Liver (tissue), 9 donors: ENCODE data around the gene ANTXR1. TPM values are rescaled to one million over a fixed set of nuclear protein-coding genes. Genes with fewer than 3 reads are reported as not detected.

Experiments
- DNase-seq: peaks from one replicate; pipeline ENCODE4 v3.0.0-alpha.2; 2017; ENCODE audit warnings: low spot score
- H3K27ac ChIP-seq, 2 donors: one replicate each; pipeline ENCODE4 v1.7.0; 2013; ENCODE audit warnings: inconsistent platforms in 2 of 2, low read length in 2 of 2, control low read depth in 1 of 2, low read depth in 1 of 2, mild to moderate bottlenecking in 1 of 2
- H3K27me3 ChIP-seq, 4 donors: one replicate each; pipeline versions ENCODE4 v1.6.1 to v1.7.0; 2013; ENCODE audit warnings: low read length in 3 of 4, inconsistent platforms in 1 of 4, mild to moderate bottlenecking in 1 of 4, moderate library complexity in 1 of 4; ENCODE audit not compliant: control insufficient read depth in 4 of 4, insufficient read depth in 4 of 4
- H3K36me3 ChIP-seq, 4 donors: one replicate each; pipeline versions ENCODE4 v1.6.1 to v1.7.0; 2013; ENCODE audit warnings: low read length in 3 of 4, mild to moderate bottlenecking in 3 of 4, low read depth in 1 of 4, moderate library complexity in 1 of 4; ENCODE audit not compliant: control insufficient read depth in 4 of 4, insufficient read depth in 3 of 4
- H3K4me1 ChIP-seq, 4 donors: one replicate each; pipeline versions ENCODE4 v1.6.1 to v1.7.0; 2013; ENCODE audit warnings: low read length in 3 of 4, mild to moderate bottlenecking in 3 of 4, moderate library complexity in 1 of 4; ENCODE audit not compliant: control insufficient read depth in 4 of 4, insufficient read depth in 4 of 4
- H3K4me3 ChIP-seq, 3 donors: one replicate each; pipeline versions ENCODE4 v1.6.1 to v1.7.0; 2013; ENCODE audit warnings: low read length in 3 of 3, control low read depth in 1 of 3, low read depth in 1 of 3, mild to moderate bottlenecking in 1 of 3
- H3K9ac ChIP-seq, 2 donors: one replicate each; pipeline ENCODE4 v1.7.0; 2013; ENCODE audit warnings: low read length in 2 of 2, mild to moderate bottlenecking in 2 of 2, moderate library complexity in 2 of 2, control low read depth in 1 of 2, low read depth in 1 of 2
- H3K9me3 ChIP-seq, 4 donors: one replicate each; pipeline versions ENCODE4 v1.6.1 to v1.7.0; 2013; ENCODE audit warnings: low read length in 3 of 4; ENCODE audit not compliant: control insufficient read depth in 4 of 4
- CTCF ChIP-seq: fragments of 150-350 bp; IDR thresholded peaks from 2 replicates; pipeline ENCODE4 v1.5.1; 2017; ENCODE audit warnings: improper control_type of control experiment, low read depth, low read length; ENCODE audit not compliant: missing input control
- FOXA1 ChIP-seq: IDR thresholded peaks from 2 replicates; pipeline ENCODE4 v1.6.1; 2016; ENCODE audit warnings: antibody characterized with exemption
- FOXA2 ChIP-seq: IDR thresholded peaks from 2 replicates; pipeline ENCODE4 v1.6.1; 2016; ENCODE audit warnings: antibody characterized with exemption
- GABPA ChIP-seq, 2 donors: IDR thresholded peaks in 1 of 2; conservative IDR thresholded peaks in 1 of 2; 2 replicates each; pipeline ENCODE4 v1.6.1; 2016; ENCODE audit warnings: antibody characterized with exemption in 2 of 2, mild to moderate bottlenecking in 1 of 2, moderate library complexity in 1 of 2
- HNF4A ChIP-seq, 2 donors: conservative IDR thresholded peaks; 2 replicates each; pipeline ENCODE4 v1.6.1; 2016; ENCODE audit warnings: antibody characterized with exemption in 2 of 2, mild to moderate bottlenecking in 2 of 2
- HNF4G ChIP-seq: IDR thresholded peaks from 2 replicates; pipeline ENCODE4 v1.6.1; 2016; ENCODE audit warnings: antibody characterized with exemption
- JUND ChIP-seq, 2 donors: IDR thresholded peaks; 2 replicates each; pipeline ENCODE4 v1.6.1; 2016; ENCODE audit warnings: antibody characterized with exemption in 2 of 2
- MAX ChIP-seq: IDR thresholded peaks from 2 replicates; pipeline ENCODE4 v1.6.1; 2016; ENCODE audit warnings: antibody characterized with exemption
- NR2F2 ChIP-seq: IDR thresholded peaks from 2 replicates; pipeline ENCODE4 v1.6.1; 2016; ENCODE audit warnings: antibody characterized with exemption
- REST ChIP-seq: IDR thresholded peaks from 2 replicates; pipeline ENCODE4 v1.6.1; 2016; ENCODE audit warnings: antibody characterized with exemption, mild to moderate bottlenecking
- RXRA ChIP-seq, 2 donors: IDR thresholded peaks; 2 replicates each; pipeline ENCODE4 v1.6.1; 2017 to 2018; ENCODE audit warnings: antibody characterized with exemption in 2 of 2, mild to moderate bottlenecking in 1 of 2
- SP1 ChIP-seq: IDR thresholded peaks from 2 replicates; pipeline ENCODE4 v1.6.1; 2018; ENCODE audit warnings: antibody characterized with exemption, mild to moderate bottlenecking
- ZBTB33 ChIP-seq: IDR thresholded peaks from 2 replicates; pipeline ENCODE4 v1.6.1; 2016; ENCODE audit warnings: antibody characterized with exemption
- WGBS: extraction: QIAGEN DNeasy Blood & Tissue Kit; methylation state at CpG from one replicate; pipeline ENCODE4 v1.1.7; 2013; 5-methylcytosine and 5-hydroxymethylcytosine counted together
- polyA plus RNA-seq, 2 donors: library from polyadenylated mRNA; stranded (reverse) in 1 of 2; unstranded in 1 of 2; fragments of 200-250 nt in 1 of 2; fragments of >200 nt in 1 of 2; fragmentation: Nextera tagmentation in 1 of 2; extraction: Ambion mirVana in 1 of 2; gene quantifications; one replicate each; pipeline versions ENCODE4 v1.2.1 to v1.2.3, GENCODE V29; 2013 to 2015
- total RNA-seq, 2 donors: library from RNA; depleted of rRNA; stranded (reverse); fragments of >200 nt; gene quantifications; one replicate each; pipeline ENCODE4 v1.2.3, GENCODE V29; 2014
- TF ChIP-seq, protein P1 (sequence below): IDR thresholded peaks from 2 replicates; pipeline ENCODE4 v1.6.1; 2016; ENCODE audit warnings: antibody characterized with exemption
- donor health status: healthy.
- donor health status: healthy.
- donor health status: healthy.
- donor health status: healthy.
- donor health status: healthy.

ANTXR1 gene
- total and polyA plus RNA-seq, 4 donors: 0.60 to 3.6 (median 1.8) TPM

GRCh38 chr2:69103419-69103818 is 90.4 kb downstream of the ANTXR1 start:
- TF ChIP-seq NR2F2: no peak
- no peak for TF ChIP-seq HNF4A (conservative IDR thresholded peaks at IDR 0.05)
- no peak for TF ChIP-seq JUND (IDR thresholded peaks at IDR 0.05)
- no peak for TF ChIP-seq FOXA2
- no peak for TF ChIP-seq GABPA (IDR thresholded peaks at IDR 0.05 in 1 of 2, conservative IDR thresholded peaks at IDR 0.05 in 1 of 2)
- TF ChIP-seq, protein P1, sequence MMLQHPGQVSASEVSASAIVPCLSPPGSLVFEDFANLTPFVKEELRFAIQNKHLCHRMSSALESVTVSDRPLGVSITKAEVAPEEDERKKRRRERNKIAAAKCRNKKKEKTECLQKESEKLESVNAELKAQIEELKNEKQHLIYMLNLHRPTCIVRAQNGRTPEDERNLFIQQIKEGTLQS: no peak
- H3K36me3 ChIP-seq: no peaks in the 10 kb centered on the region
- DNase-seq: no peak
- no peak overlapping the region for H3K27ac ChIP-seq
- H3K9ac ChIP-seq: no peak overlapping the region
- no peaks in the 10 kb centered on the region for H3K27me3 ChIP-seq
- no peaks in the 10 kb centered on the region for H3K9me3 ChIP-seq
- H3K4me3 ChIP-seq: no peak overlapping the region
- 90% methylated on average over 5 of the region's 5 CpGs for WGBS
- no peaks in the 10 kb centered on the region for H3K4me1 ChIP-seq

DNA sequence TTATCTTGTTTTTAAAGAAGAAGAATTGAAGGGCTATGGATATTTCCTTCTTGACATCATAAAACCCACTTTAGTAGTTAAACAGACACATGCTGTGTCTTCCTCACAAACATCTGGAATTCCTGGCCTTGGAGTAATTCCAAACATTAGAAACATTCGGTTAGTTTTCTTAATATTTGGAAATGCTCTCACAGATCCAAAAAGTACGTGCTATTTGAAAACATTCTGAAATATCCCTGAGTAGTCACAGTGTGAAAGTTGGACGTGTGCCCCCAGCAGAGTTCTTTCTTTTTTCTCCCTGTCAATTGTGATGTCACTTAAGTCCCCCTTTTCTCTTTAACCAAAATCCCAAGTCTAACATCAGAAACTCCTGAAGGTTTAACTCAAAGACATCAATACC is 91.3 kb downstream of the ANTXR1 start:
- Histone ChIP-seq H3K36me3 (no peaks in the 10 kb centered on the region), H3K4me3 (no peak overlapping the region), H3K4me1 (no peaks in the 10 kb centered on the region), H3K9me3 (no peaks in the 10 kb centered on the region), H3K27me3 (no peaks in the 10 kb centered on the region), H3K9ac (no peak overlapping the region), H3K27ac (no peak overlapping the region)
- DNase-seq: no peak
- TF ChIP-seq SP1: no peak
- TF ChIP-seq NR2F2: no peak
- no peak for TF ChIP-seq HNF4G
- 69% methylated on average over 3 of the region's 3 CpGs for WGBS

DNA sequence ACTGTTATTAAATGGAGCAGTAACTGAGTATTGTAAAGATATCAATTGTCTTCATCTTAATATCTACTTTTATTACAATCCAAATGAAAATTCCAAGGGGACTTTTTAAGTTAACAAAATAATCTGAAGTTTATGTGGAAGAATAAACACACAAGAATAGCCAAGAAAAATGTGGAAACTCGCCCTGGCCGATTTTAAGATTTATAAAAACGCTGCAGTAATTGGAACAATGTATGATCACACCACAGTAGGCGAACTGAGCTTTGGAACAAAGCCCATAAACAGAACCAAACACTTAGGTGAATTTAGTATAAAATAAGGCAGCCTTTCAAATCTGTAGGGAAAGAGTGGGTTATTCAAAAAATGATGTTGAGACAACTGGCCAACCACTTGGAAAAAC is 96.3 kb downstream of the ANTXR1 start:
- H3K4me3 ChIP-seq: no peak overlapping the region
- 88% methylated on average over 4 of the region's 4 CpGs for WGBS
- no peaks in the 10 kb centered on the region for H3K27me3 ChIP-seq
- DNase-seq: no peak
- no peak overlapping the region for H3K9ac ChIP-seq
- H3K4me1 ChIP-seq: no peaks in the 10 kb centered on the region
- H3K27ac ChIP-seq: no peak overlapping the region
- H3K9me3 ChIP-seq: no peaks in the 10 kb centered on the region
- TF ChIP-seq NR2F2: no peak
- TF ChIP-seq JUND (IDR thresholded peaks at IDR 0.05): no peak
- no peaks in the 10 kb centered on the region for H3K36me3 ChIP-seq

DNA sequence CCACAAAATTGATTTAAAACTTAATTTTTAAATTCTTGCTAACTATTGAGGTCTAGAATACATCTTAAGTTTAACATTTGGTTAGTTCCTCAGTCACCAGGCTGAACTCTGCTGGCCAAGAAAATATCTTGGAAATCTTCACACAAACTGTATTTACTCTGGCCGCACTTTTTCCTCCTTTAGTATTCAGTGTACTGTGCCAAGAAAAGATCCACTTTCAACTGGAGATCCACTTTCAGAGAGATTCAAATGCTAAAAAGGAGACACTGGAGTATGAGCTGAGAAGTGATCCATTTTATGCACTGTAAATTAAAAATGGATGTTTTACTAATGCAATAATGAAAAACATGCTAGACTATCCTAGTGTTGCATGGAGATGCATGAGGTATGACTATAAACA is 98.1 kb downstream of the ANTXR1 start:
- Histone ChIP-seq H3K36me3 (no peaks in the 10 kb centered on the region), H3K4me1 (no peaks in the 10 kb centered on the region), H3K27me3 (no peaks in the 10 kb centered on the region), H3K9me3 (no peaks in the 10 kb centered on the region), H3K9ac (no peak overlapping the region), H3K4me3 (no peak overlapping the region), H3K27ac (no peak overlapping the region)
- no peak for DNase-seq
- TF ChIP-seq MAX (no peak), FOXA2 (no peak), FOXA1 (no peak), GABPA (IDR thresholded peaks at IDR 0.05 in 1 of 2, conservative IDR thresholded peaks at IDR 0.05 in 1 of 2) (no peak), CTCF (no peak), RXRA (IDR thresholded peaks at IDR 0.05) (no peak), SP1 (no peak), REST (no peak), ZBTB33 (no peak), NR2F2 (no peak), HNF4A (conservative IDR thresholded peaks at IDR 0.05) (no peak)
- TF ChIP-seq, protein P1: no peak
- 69% methylated on average over 1 of the region's 1 CpG for WGBS
